Ascending aorta (tissue), 2 donors: Measurements from ENCODE around the gene ST8SIA4. TPM values are rescaled to one million over a fixed set of nuclear protein-coding genes. Genes with fewer than 3 reads are reported as not detected.

Experiments
- DNase-seq, 2 donors: peaks; one replicate each; pipeline ENCODE4 v3.0.0-alpha.2; 2019; ENCODE audit warnings: low spot score in 2 of 2
- H3K27ac ChIP-seq, 2 donors: fragments of 200-600 bp; sonication (generic); one replicate each; pipeline ENCODE4 v1.5.1; 2016 to 2017; ENCODE audit warnings: mild to moderate bottlenecking in 1 of 2
- H3K27me3 ChIP-seq: fragments of 200-600 bp; sonication (generic); one replicate; pipeline ENCODE4 v1.5.1; 2017
- H3K36me3 ChIP-seq, 2 donors: fragments of 200-600 bp; sonication (generic); one replicate each; pipeline ENCODE4 v1.5.1; 2016
- H3K4me1 ChIP-seq, 2 donors: fragments of 200-600 bp; sonication (generic); one replicate each; pipeline ENCODE4 v1.5.1; 2016 to 2017; ENCODE audit warnings: mild to moderate bottlenecking in 1 of 2
- H3K4me3 ChIP-seq, 2 donors: fragments of 200-600 bp; sonication (generic); one replicate each; pipeline ENCODE4 v1.5.1; 2016 to 2017; ENCODE audit warnings: mild to moderate bottlenecking in 1 of 2
- H3K9me3 ChIP-seq, 2 donors: fragments of 200-600 bp; sonication (generic); one replicate each; pipeline ENCODE4 v1.5.1; 2016
- intact Hi-C: fragments of 100-400 bp; cut with DNase I; formaldehyde crosslinking; loops from one replicate; pipeline ENCODE4 v1.15.1; 2023
- total RNA-seq: library from RNA; depleted of rRNA; stranded (reverse); fragments of >200 nt; gene quantifications from one replicate; pipeline ENCODE4 v1.1.0, GENCODE V29; 2016
- TF ChIP-seq, protein P1 (sequence below), 3 experiments: fragments of 200-600 bp in 2 of 3; fragments of 450-650 bp in 1 of 3; sonication (generic) in 2 of 3; IDR thresholded peaks; one replicate each; pipeline ENCODE4 v1.5.1; 2016 to 2019; ENCODE audit warnings: antibody characterized with exemption in 3 of 3, mild to moderate bottlenecking in 1 of 3, moderate library complexity in 1 of 3

Gene ST8SIA4
- total RNA-seq, 1 donor from 2014 or later, result 15.6 TPM

DNA sequence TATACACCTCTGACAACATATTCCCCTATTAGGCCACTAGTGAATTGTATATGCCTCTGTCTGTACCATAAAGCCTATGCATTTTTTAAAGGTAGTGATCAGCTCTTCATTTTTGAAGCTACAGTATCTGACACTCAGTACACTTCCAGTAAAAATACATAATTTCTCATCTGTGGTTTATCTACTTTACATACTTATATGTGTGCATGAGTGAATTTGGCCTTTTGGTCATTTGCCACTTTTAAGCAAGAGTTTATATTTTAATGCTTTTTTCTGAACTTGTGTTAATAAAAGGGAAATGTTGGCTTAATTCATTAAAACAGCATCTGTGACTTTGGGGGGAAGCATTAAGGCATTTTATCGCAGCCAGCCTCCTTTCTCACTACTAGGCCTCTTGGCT, 47.8 kb downstream of the ST8SIA4 start:
- intact Hi-C loops, result no loop called here

DNA sequence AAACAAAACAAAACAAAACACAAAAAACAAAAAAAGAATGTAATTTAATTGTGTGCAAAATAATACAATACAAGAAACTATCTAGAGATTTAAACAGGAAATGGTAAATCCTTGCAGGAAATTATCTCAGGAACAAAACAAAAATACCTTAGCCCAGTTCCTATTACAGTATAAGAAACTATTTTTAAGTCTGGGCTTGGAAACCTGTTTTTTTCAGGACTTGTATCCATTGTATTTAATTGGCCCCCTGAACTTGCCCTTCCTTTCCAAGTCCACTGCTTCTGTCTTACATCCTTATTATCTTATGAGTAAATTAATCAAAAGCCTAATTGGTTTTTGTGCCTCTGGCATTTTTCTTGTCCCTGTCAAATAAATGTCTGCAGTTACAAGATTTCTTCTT, 48.5 kb downstream of the ST8SIA4 start:
- TF ChIP-seq, protein P1, sequence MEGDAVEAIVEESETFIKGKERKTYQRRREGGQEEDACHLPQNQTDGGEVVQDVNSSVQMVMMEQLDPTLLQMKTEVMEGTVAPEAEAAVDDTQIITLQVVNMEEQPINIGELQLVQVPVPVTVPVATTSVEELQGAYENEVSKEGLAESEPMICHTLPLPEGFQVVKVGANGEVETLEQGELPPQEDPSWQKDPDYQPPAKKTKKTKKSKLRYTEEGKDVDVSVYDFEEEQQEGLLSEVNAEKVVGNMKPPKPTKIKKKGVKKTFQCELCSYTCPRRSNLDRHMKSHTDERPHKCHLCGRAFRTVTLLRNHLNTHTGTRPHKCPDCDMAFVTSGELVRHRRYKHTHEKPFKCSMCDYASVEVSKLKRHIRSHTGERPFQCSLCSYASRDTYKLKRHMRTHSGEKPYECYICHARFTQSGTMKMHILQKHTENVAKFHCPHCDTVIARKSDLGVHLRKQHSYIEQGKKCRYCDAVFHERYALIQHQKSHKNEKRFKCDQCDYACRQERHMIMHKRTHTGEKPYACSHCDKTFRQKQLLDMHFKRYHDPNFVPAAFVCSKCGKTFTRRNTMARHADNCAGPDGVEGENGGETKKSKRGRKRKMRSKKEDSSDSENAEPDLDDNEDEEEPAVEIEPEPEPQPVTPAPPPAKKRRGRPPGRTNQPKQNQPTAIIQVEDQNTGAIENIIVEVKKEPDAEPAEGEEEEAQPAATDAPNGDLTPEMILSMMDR (IDR thresholded peaks at IDR 0.05), result no peak
- Histone ChIP-seq H3K27me3 (no peaks in the 10 kb centered on the region), H3K36me3 (no peaks in the 10 kb centered on the region), H3K4me3 (no peak overlapping the region), H3K4me1 (no peaks in the 10 kb centered on the region), H3K27ac (no peak overlapping the region), H3K9me3 (no peaks in the 10 kb centered on the region)
- intact Hi-C loops, result no loop called here
- DNase-seq, result no peak

More for the DNA sequence above, 47.8 kb downstream of the ST8SIA4 start:
- TF ChIP-seq, protein P1 (IDR thresholded peaks at IDR 0.05), result no peak
- no peak overlapping the region for H3K4me3 ChIP-seq
- DNase-seq, result no peak
- no peaks in the 10 kb centered on the region for H3K27me3 ChIP-seq
- H3K27ac ChIP-seq, result no peak overlapping the region
- H3K4me1 ChIP-seq, result no peaks in the 10 kb centered on the region
- no peaks in the 10 kb centered on the region for H3K36me3 ChIP-seq
- H3K9me3 ChIP-seq, result no peaks in the 10 kb centered on the region

DNA sequence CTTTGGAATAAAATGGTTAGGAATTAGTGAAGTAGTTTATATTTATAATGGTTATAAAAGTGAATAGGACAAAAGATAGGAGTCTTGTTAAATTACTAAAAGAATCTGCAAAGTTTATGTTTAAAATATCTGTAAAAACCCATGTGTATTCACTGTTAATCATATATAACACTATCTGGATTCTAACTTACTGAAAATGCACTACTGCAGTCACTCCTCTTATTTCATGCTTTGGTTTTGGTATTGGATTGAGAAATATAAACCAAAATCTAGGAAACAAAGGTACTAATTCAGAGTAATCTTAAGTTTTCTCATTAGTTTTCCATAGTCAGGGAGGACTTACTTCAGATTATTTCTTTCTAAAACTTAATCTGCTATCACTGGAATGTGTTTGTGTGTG, 49.5 kb downstream of the ST8SIA4 start:
- Histone ChIP-seq H3K4me1 (no peaks in the 10 kb centered on the region), H3K27me3 (no peaks in the 10 kb centered on the region), H3K4me3 (no peak overlapping the region), H3K36me3 (no peaks in the 10 kb centered on the region), H3K27ac (no peak overlapping the region), H3K9me3 (no peaks in the 10 kb centered on the region)
- TF ChIP-seq, protein P1 (IDR thresholded peaks at IDR 0.05), result no peak
- intact Hi-C loops, result no loop called here
- DNase-seq, result no peak

DNA sequence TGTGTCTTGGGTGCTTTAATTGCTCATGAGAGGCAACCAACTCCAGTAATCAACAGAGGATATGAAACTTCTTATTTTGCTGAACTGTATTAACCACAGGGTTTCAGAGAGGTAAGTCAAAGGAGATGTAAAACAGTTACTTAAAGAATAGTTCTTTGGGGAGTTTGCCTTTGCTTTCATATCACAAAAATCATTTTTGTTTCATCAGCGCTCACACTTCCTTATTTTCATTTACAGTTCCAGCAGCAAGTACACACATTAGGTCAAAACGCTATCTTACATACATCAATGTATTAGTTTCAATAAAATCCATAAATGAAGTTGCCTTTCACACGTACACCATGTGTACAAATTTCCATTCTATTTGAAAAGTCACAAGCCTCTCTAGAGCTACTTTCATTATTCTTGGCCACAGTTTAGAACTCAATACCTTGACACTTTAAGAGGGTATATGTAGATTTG, 50.1 kb downstream of the ST8SIA4 start:
- no peaks in the 10 kb centered on the region for H3K36me3 ChIP-seq
- DNase-seq, result no peak
- TF ChIP-seq, protein P1 (IDR thresholded peaks at IDR 0.05), result no peak
- H3K9me3 ChIP-seq, result no peaks in the 10 kb centered on the region
- H3K4me1 ChIP-seq, result no peaks in the 10 kb centered on the region
- H3K27me3 ChIP-seq, result no peaks in the 10 kb centered on the region
- H3K27ac ChIP-seq, result no peak overlapping the region
- no peak overlapping the region for H3K4me3 ChIP-seq
- intact Hi-C loops, result no loop called here

DNA sequence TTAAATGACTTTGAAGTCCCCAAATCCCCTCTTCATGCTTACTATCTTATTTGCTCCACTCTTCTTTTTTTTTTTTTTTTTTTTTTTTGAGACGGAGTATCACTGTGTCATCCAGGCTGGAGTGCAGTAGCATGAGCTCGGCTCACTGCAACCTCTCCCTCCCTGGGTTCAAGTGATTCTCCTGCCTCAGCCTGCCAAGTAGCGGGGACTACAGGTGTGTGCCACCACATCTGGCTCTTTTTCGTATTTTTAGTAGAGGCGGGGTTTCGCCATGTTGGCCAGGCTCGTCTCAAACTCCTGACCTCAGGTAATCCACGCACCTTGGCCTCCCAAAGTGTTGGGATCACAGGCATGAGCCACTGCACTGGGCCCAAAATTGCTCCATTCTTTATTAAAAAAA, 51.0 kb downstream of the ST8SIA4 start:
- TF ChIP-seq, protein P1 (IDR thresholded peaks at IDR 0.05), result no peak
- no peaks in the 10 kb centered on the region for H3K4me1 ChIP-seq
- H3K27ac ChIP-seq, result no peak overlapping the region
- no peaks in the 10 kb centered on the region for H3K9me3 ChIP-seq
- no peak for DNase-seq
- H3K36me3 ChIP-seq, result no peaks in the 10 kb centered on the region
- intact Hi-C loops, result no loop called here
- H3K27me3 ChIP-seq, result no peaks in the 10 kb centered on the region
- no peak overlapping the region for H3K4me3 ChIP-seq

DNA sequence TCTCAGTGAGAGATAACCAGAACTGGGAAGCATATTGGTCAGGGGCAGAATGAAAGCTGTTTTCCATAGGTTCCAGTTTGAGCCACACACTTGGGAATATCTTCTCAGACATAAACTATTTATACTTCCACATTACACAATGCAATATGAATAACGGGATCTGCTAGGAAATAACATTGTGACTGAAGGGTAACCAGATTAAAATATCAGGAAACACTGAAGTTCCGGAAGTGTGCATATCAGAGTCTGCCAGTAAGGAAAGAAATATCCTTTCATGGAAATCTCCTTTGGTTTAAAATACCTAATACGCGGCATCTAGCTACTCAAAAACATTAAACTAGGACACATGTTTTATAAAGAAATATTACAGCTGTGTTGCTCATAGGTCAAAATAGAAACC, 56.3 kb downstream of the ST8SIA4 start:
- TF ChIP-seq, protein P1 (IDR thresholded peaks at IDR 0.05), result no peak
- H3K9me3 ChIP-seq, result no peaks in the 10 kb centered on the region
- intact Hi-C loops, result no loop called here
- H3K4me1 ChIP-seq, result no peaks in the 10 kb centered on the region
- no peak overlapping the region for H3K27ac ChIP-seq
- DNase-seq, result no peak
- H3K36me3 ChIP-seq, result no peaks in the 10 kb centered on the region
- H3K27me3 ChIP-seq, result no peaks in the 10 kb centered on the region
- no peak overlapping the region for H3K4me3 ChIP-seq
